NCI-H1930 (cell line): ENCODE results near the gene TNS3.

ENCODE experiments used
- DNase-seq, 2 experiments: peaks; one replicate each; lab custom pipeline; 2025; lab: John Stamatoyannopoulos, UW

TNS3 gene

DNA sequence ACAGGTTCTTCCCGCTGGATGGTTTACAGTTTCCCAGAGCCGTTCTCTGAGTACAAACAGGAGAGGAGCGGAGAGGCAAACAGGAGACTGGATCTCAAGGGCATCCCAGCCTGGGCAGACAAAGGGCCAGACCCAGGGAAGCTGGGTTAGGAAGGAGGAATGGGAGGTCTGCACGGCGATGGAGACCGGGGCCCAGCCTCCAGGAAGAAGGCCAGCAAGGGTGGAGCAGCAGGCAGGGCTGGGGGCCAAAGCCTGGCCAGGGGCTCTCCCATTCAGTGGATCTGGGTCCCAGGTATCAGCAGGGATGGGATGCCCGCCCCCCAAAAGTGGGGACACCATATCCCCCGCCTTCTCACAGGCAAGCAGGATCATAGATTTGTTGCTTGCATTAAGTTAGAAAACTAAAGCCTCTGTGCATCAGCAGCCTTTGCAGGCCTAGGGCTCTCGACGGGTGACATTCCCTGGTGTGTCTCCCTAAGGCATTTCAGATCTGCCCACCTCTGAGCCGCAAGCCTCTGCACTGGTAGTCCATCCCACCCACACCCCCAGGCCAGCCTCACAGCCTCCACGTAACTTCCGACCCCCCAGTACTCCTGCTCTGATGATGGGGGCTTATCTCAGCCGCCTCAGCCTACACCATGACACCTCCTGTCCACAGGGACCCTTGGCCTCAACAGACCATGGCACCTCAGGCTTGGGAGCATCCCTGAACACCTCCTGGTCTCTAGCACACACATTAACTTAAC is 59.9 kb downstream of the TNS3 start:
- no peak for DNase-seq

DNA sequence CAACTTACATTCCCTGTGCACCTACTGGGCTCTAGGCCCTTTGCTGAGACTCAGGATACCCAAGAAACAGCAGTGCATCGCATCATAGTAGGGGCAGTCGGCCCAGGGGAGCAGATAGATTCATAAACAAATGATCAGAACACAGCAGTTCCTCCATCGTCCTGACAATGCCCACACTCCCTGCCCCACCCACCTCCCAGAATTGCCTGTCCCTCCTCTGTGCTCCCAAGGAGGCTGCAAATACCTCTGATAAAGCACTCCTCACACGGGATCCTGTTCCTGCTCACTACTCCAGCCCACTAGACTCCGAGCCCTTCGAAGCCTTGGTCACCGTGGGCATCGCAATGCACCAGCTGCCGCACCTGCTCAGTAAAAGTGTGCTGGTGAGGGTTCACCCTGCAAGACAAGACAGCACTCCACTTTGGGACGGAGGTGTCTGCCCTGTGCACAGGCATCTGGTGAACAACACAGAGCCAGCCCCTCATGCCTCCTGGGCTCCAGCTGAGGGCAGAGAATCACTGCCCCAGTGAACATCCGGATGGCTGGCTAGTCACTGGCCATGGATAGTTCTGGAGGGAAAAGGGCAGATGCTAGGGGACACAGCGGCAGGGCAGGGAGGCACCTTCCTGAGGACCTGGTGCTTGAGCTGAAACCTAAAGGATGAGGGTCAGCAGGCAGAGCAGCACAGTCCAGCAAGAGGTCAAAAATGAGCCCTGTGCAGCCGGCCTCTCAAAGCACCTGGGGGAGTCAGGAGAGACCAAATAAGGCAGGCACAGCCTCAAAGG is 60.7 kb downstream of the TNS3 start:
- no peak for DNase-seq

DNA sequence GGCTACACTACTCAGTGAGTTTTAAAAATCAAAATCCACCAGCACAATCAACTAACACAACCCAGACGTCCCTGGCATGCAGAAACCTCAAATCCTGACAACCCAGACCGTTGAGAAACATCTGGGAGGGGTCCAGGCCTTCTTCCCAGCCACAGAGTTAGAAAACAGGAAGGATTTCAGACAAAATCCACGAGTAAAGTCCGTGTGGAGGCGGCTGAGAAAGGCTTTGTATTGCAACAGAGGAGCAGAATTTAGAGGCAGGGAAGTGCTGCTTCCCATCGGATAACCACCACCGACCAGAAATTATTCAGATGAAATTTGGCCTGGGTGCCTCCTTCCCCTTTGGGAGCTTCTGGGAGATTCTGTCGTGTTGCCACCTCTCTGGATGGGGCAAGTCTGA is 61.5 kb downstream of the TNS3 start:
- DNase-seq, result no peak

GRCh38 chr7:47518827-47519226 is 63.1 kb downstream of the TNS3 start:
- DNase-seq, result no peak

DNA sequence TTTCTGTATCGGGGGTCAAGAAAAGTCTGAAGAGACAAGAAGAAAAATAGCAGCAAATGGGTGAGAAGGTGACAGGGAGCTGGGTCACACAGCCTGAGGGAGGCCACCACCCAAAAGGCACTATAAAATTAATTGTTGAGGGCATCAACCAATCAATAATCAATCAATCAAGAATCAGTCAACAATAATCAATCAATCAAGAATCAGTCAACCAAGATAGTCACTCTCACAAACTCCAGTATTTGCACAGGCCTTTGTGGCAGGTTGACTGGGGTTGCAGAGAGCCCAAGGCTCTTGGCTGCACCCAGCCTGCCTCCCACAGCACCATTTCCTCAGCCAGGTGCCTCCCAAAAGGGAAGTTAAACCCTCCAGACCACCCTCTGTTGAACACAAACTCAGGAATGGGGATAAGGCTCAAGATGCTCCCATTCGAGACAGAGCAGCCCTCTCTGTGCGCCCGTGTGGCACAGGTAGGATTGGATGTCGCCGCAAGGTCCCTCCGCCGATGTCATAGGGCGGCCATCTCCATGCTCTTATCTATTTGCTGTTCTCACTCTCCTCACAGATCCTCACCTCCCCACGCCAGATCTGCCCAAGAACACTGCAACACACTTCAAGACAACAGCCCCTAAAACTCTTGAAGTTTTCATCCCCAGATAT is 64.0 kb downstream of the TNS3 start:
- DNase-seq, result no peak

DNA sequence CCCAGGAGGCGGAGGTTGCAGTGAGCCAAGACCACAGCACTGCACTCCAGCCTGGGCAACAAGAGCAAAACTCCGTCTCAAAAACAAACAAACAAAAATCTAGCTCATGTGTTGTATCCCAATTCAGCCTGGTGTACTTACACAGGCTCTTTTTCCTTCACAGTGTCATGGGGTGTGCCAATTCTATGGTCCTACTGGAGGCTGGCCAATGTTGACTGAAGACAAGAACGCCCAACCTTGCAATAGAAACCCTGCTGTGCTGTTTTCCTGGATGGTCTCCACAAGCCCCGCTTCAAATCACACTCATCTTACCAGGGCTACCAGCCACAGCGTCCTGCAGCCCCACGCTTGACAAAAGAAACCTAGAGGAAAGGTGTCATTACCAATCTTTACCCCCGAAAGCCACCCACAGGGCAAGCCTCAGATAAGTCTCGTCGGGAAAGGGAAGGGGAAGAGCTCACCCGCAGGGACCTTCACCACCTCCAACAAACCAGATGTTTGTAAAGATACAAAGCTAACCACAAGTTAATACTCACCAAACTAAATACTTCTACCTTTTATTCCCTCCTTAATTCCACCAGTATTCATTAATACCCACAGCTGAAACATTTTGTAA is 64.8 kb downstream of the TNS3 start:
- no peak for DNase-seq

GRCh38 chr7:47516386-47516785 is 65.5 kb downstream of the TNS3 start:
- no peak for DNase-seq

DNA sequence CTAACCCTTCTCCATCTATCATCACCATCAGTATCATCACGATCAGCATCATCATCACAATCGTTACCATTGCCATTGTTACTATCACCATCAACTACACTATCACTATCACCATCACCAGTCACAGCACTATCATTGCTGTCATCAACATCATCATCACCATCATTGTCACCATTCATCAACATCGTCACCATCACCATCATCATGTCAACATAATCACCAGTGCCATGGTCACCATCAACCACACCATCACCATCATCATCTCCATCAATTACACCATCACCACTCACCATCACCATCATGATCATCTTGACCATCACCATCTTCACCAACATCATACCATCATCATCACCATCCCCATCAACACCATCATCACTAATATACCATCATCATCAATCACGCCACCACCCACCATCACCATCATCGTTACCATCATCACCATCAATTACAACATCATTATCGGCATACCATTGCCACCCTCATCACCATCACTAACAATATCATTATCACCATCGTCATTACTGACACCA is 66.5 kb downstream of the TNS3 start:
- no peak for DNase-seq

DNA sequence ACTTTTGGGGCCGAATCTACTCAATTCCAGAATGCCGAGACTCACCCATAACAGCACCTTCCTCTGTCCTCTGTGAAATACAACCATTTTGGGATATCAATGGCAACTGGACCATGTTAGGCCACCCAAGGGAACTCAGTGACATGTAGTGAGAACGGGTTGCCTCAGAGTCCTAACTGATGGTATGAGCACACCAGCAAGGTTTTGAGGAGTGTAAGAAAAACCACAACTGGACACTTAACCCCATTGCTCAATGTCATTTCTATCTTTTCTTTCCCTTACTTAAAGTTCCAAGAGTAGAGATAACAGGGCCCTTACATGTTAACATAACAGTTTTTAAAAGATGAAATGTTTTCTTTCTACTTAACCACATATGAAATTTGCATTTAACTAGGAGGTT is 67.1 kb downstream of the TNS3 start:
- no peak for DNase-seq

DNA sequence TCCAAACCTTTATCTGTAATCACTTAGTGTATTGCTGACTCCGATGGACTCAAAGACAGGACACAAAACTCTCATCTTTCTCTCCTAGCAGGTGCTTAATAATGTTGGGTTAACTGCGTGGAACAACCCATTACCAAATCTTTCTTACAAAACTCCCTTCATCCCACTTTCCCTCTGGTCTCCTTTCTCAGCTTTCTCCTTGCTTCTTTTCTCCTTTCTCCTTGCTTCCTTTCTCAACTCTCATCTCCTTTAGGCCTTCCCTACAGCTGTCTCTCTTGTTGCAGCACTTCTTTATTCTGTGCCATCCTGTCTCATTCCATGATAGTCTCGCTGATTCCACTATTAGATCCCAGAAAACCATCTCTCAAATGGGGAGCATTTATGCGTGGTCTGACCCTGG is 67.5 kb downstream of the TNS3 start:
- no peak for DNase-seq

- DNase-seq, result no peak
Observed at GRCh38 chr7:47513741-47514241, 68.1 kb downstream of the TNS3 start.

DNA sequence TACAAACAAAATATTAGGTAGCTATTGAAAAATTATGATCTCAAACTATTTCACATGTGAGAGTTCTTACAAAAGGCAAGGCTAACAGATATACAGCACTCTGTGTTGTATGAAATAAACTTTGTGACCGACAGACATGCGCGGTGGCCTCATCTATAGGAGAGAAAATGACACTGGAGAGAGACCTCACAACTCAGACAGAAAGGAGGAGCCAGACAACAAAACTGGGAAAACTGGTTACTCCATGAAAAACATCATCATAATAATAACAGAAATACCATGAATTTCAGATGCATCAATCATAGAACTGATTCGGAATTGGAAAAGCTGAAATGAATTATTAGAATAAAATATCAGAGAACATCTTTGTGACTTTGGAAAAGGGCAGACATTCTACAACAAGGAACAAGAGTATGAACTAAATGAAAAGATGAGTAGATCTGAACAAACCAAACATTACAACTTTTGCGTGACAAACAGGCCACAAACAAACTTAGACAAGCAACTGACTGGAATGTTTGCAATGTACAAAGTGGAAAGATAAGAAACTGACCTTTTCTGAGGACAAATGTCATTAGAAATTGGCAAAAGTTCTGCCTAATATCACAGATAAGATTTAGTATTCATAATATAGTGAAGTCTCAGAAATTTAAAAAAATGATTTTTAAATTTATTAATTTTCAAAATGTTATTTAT is 69.3 kb downstream of the TNS3 start:
- no peak for DNase-seq

- no peak for DNase-seq
Observed at GRCh38 chr7:47511699-47512370, 70.1 kb downstream of the TNS3 start.

DNA sequence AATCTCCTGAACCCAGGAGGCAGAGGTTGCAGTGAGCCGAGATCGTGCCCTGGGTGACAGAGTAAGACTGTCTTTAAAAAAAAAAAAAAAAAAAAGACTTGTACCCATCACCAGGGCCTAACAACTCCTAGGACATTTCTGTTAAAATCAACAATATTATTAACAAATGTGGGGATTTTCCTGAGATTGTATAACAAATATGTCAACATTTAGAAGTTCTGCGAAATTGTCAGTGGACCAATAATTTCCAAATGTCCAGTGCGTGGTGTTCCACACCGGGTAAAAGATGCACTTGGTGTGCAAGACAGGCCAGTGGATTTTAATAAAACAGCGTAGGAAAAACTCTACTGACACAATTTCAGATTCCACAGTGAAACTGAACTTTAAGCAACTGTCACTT is 71.1 kb downstream of the TNS3 start:
- no peak for DNase-seq

- DNase-seq, result no peak
Observed at GRCh38 chr7:47510192-47510591, 71.7 kb downstream of the TNS3 start.

DNA sequence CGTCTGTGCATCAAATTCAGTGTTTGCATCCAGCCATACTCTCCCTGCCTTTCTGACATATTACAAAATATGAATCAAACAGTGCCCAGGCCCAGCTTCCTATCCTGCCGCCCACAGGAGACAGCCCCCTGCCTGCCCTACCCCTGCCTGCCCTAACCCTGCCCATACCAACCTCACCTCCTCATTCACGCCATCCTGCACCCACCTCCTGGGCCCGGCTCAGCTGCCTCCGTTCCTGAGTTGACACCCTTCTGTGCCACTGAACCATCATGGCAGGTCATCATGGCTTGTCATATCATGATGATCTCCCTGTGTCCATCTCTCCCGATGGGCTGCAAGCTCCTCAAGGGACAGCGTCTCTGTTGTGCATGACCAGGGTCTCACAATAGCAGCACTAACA is 72.3 kb downstream of the TNS3 start:
- no peak for DNase-seq

GRCh38 chr7:47508389-47509380 is 73.2 kb downstream of the TNS3 start:
- no peak for DNase-seq

DNA sequence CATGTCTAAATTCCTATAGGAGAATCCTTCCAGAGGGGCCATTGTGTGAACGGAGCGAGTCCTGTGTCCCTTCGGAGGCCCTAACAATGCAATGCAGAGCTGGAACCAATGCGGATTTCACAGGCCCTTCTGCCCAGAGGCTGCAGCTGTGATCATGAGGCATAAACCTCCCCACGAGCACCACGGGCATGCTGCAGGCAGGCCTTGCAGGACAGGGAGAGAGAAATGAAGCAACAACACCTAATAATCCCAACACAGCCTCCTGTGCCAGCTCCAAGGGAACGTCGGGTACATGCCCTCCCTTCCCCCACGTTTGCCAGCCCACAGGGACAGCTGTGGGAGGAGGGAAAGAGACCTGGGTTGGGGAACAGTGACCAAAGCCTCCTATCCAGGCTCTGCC is 74.4 kb downstream of the TNS3 start:
- no peak for DNase-seq
